ENCODE data around the gene CYSTM1. TPM values are rescaled to one million over a fixed set of nuclear protein-coding genes. Genes with fewer than 3 reads are reported as not detected.

Gene CYSTM1
- 10 to 100 TPM in 1 of 3 donors, 1 to 10 TPM in 2; 3.9 to 11.0 (median 7.1) TPM for polyA plus RNA-seq

DNA sequence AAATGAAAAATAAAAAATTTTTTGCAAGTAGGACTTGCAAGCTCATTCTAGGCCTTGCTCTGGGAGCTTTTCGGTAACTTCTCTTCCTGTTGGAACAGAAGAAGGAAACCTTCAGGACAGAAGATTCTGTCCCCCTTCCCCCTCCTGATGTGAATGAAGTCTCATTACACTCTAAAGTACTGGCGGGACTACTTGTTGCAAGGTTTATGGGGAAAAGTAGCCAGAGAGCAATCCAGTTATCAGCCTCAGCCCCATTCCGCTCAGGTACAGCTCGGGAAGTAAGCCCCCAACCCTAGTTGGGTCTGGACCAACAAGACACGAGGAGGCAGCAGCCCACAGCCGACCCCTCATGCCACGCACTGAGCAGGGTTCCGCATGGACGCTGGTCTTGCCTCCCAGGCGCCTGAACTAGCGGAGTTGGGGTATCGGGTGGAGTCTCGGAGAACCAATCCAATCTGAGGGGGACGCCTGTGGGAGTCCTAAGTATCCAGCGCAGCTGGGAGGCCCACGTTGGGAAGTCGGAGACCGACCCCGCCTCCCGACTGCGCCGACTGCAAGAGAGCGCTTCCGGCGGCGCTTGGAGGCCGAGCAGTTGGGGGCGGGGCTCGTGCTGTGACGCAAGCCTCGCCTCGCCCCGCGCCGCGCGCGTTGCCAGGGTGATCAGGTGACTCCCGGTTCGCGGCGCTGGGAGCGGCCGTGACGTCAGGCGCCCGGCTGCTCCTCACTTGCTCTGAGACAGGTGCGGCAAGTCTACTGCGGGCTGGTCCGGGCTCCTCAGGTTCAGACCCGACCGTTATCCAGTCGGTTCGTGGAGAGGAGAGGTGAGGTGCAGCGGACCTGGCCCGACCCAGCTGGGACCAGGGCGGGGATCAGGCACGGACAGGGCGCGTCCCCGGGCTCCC lies at the start of gene CYSTM1:
TSS of gene CYSTM1 (plus strand) at position 724 of the 902 bp plus-strand sequence. CDS start 19,278 bp downstream, outside the sequence.
- Mint-ChIP-seq H3K4me1 (peaks cover 12 to 19% of the 10 kb centered on the region in 2 donors), H3K27ac (peak within 1 kb of the TSS; percentile 86 to 96 (median 96)), H3K9me3 (no peaks in the 10 kb centered on the region), H3K36me3 (peaks cover 0 to 4% (median 0%) of the 10 kb centered on the region in 3 donors), H3K27me3 (ENCODE audit: low read depth in 3 of 3) (peaks cover 15 to 17% (median 17%) of the 10 kb centered on the region in 3 donors), H3K4me3 (peak within 1 kb of the TSS; percentile 91 to 93 (median 92))
- peak; percentile 94 to 95 (median 94) for DNase-seq

- H3K9me3 Mint-ChIP-seq = no peaks in the 10 kb centered on the region
- no peak within 1 kb of the TSS for H3K4me3 Mint-ChIP-seq
- no peaks in the 10 kb centered on the region for H3K36me3 Mint-ChIP-seq
- H3K27me3 Mint-ChIP-seq (ENCODE audit: low read depth in 3 of 3) = peaks cover 0 to 6% (median 0%) of the 10 kb centered on the region in 3 donors
- H3K27ac Mint-ChIP-seq = no peak within 1 kb of the TSS
- H3K4me1 Mint-ChIP-seq = peaks cover 13 to 16% of the 10 kb centered on the region in 2 donors
- DNase-seq = no peak
These were observed 49.4 kb upstream of the CYSTM1 start, which contains the start of gene IGIP for GRCh38 chr5:140125637-140126036. Gene IGIP (plus strand): TSS chr5:140125937. CDS start chr5:140128477, 2,540 bp downstream.

- Mint-ChIP-seq H3K9me3 (no peaks in the 10 kb centered on the region), H3K27me3 (ENCODE audit: low read depth in 3 of 3) (peaks cover 0 to 6% (median 0%) of the 10 kb centered on the region in 3 donors), H3K4me3 (no peak overlapping the region), H3K36me3 (no peaks in the 10 kb centered on the region), H3K4me1 (peaks cover 19 to 21% of the 10 kb centered on the region in 2 donors), H3K27ac (no peak overlapping the region)
- no peak for DNase-seq
These were observed 48.5 kb upstream of the CYSTM1 start for GRCh38 chr5:140126315-140127012.

DNA sequence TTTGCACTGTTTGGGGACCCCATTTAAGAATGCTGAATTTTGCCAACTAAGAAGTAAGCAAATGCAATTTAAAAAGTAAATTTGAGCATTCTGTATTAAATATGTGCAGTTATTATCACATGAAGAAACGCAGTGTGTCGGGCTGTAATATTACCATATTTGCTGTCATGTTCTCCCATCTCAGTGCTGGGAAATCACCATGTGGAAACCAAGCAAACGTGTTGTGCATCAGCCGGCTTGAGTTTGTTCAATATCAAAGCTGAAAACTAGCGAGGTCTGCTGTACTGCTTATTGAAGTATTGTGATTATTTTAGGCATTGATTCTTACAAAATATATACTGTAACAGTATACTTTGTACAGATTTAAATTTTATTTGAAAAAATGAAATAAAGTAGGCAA lies 46.6 kb upstream of the CYSTM1 start:
- no peak overlapping the region for H3K4me3 Mint-ChIP-seq
- H3K27ac Mint-ChIP-seq = no peak overlapping the region
- H3K27me3 Mint-ChIP-seq (ENCODE audit: low read depth in 3 of 3) = peaks cover 0 to 6% (median 0%) of the 10 kb centered on the region in 3 donors
- peaks cover 33 to 34% of the 10 kb centered on the region in 2 donors for H3K4me1 Mint-ChIP-seq
- no peak for DNase-seq
- H3K36me3 Mint-ChIP-seq = no peaks in the 10 kb centered on the region
- no peaks in the 10 kb centered on the region for H3K9me3 Mint-ChIP-seq

DNA sequence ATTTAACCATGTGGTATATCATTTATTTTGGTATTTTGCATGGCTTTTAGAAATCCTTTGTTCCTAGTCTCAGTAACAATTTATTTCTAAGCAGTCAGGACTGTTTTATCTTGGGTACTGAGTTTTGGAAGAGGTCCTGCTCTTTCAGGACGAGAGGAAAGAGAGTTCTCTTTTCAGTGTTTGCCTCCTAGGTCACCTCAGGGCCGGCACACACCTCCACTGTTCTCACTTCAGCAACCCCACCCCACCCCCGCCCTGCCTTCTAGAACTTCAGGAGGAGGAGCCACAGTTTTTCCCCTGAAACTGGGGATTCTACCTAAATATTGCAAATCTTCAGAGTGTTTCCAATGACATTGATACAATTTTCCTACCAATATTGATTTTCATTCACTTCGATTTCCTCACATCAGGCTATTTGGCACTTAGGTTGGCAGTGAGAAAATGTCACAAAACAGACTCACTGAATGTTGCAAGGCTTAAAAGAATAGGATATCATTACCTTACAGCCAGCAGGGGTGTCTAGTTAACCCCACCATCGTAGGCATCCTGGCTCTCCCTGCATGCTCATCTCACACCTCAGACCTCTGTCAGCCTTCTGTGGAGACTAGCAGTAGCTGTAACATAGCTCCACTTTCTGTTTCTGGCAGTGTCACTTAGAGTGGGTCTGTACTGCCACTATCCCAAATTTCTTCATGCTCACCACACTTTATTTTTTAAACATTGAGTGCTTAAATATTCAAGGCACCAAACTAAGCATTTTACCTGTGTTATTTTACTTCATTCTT lies 43.8 kb upstream of the CYSTM1 start:
- Mint-ChIP-seq H3K27ac (peak overlapping the region in 3 of 6 donors; percentile 5 to 41 (median 41)), H3K9me3 (no peaks in the 10 kb centered on the region), H3K27me3 (ENCODE audit: low read depth in 3 of 3) (peaks cover 0 to 3% (median 0%) of the 10 kb centered on the region in 3 donors), H3K4me3 (no peak overlapping the region), H3K36me3 (no peaks in the 10 kb centered on the region), H3K4me1 (peaks cover 44 to 49% of the 10 kb centered on the region in 2 donors)
- no peak for DNase-seq

GRCh38 chr5:140131967-140132409 lies 43.0 kb upstream of the CYSTM1 start:
- Mint-ChIP-seq H3K27ac (peak overlapping the region in 4 of 6 donors; percentile 2 to 39 (median 28)), H3K27me3 (ENCODE audit: low read depth in 3 of 3) (peaks cover 0 to 2% (median 0%) of the 10 kb centered on the region in 3 donors), H3K4me3 (peak overlapping the region in 1 of 5 donors; percentile 2), H3K9me3 (no peaks in the 10 kb centered on the region), H3K36me3 (no peaks in the 10 kb centered on the region), H3K4me1 (peaks cover 49 to 51% of the 10 kb centered on the region in 2 donors)
- no peak for DNase-seq

GRCh38 chr5:140133514-140134167 lies 41.3 kb upstream of the CYSTM1 start:
- H3K27ac Mint-ChIP-seq = peak overlapping the region; percentile 14 to 80 (median 55)
- no peak for DNase-seq

DNA sequence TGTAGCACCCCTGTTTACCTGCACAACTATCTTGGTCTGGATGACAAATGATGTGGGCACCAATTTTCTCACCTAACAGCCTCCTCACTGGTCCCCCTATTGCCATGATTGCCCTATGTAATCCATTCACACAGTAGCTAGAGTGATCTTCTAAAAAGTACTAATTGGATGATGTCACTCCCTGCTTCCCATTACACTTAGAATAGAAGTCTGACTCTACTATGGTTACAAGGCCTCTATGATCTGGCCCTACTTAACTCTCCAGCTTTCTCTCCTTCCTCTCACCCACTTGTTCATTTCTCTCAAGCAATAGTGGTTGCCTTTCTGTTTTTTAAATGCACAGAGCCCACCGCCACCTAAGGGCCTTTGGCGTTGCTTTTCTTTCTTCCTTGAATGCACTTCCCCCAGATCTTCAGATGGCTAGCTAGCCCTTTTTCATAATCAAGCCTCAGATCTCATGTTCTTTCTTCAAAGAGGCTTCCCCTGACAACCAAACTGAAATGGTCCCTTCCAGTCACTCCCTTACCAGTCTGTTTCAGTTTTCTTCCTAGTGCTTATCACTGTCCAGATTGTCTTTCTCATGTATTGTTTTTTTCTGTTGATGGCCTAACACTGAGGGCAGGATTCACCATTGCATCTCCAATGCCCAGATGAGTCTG lies 40.6 kb upstream of the CYSTM1 start:
- no peaks in the 10 kb centered on the region for H3K36me3 Mint-ChIP-seq
- no peak for DNase-seq
- H3K4me1 Mint-ChIP-seq = peaks cover 49 to 51% of the 10 kb centered on the region in 2 donors
- peaks cover 0 to 1% (median 0%) of the 10 kb centered on the region in 3 donors for H3K27me3 Mint-ChIP-seq (ENCODE audit: low read depth in 3 of 3)
- H3K27ac Mint-ChIP-seq = peak overlapping the region in 3 of 6 donors; percentile 1 to 53 (median 3)
- no peaks in the 10 kb centered on the region for H3K9me3 Mint-ChIP-seq
- peak overlapping the region in 2 of 5 donors; percentile 24 to 25 for H3K4me3 Mint-ChIP-seq

More at GRCh38 chr5:140133514-140134167, 41.3 kb upstream of the CYSTM1 start:
- Mint-ChIP-seq H3K27me3 (ENCODE audit: low read depth in 3 of 3) (peaks cover 0 to 1% (median 0%) of the 10 kb centered on the region in 3 donors), H3K4me3 (peak overlapping the region; percentile 16 to 67 (median 56)), H3K36me3 (no peaks in the 10 kb centered on the region), H3K9me3 (no peaks in the 10 kb centered on the region), H3K4me1 (peaks cover 49 to 51% of the 10 kb centered on the region in 2 donors)

DNA sequence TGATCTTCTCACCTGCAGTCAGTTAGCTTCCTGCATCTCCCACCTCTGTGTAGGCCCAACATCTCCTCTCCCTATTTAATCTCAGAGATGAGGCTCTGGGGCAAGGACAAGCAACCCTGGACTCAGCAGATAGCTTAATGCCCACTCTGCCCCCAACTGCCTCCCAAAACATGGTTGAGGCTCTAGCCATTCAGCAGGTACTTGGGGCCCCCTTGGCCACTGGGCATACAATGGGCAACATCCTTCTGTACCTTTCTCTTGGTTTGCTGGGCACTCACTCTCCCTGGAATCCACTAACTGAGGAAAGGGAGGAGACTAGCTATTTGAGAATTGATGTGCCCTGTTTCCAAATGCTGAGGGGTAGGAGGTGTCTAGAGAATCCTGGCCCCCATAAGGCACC lies 39.9 kb upstream of the CYSTM1 start:
- H3K27me3 Mint-ChIP-seq (ENCODE audit: low read depth in 3 of 3) = peaks cover 0 to 1% (median 0%) of the 10 kb centered on the region in 3 donors
- no peak for DNase-seq
- H3K9me3 Mint-ChIP-seq = no peaks in the 10 kb centered on the region
- H3K4me1 Mint-ChIP-seq = peaks cover 49 to 51% of the 10 kb centered on the region in 2 donors
- H3K4me3 Mint-ChIP-seq = no peak overlapping the region
- H3K27ac Mint-ChIP-seq = no peak overlapping the region
- H3K36me3 Mint-ChIP-seq = no peaks in the 10 kb centered on the region

GRCh38 chr5:140136624-140137023 lies 38.4 kb upstream of the CYSTM1 start:
- H3K4me1 Mint-ChIP-seq = peaks cover 42 to 44% of the 10 kb centered on the region in 2 donors
- no peak for DNase-seq
- H3K36me3 Mint-ChIP-seq = no peaks in the 10 kb centered on the region

DNA sequence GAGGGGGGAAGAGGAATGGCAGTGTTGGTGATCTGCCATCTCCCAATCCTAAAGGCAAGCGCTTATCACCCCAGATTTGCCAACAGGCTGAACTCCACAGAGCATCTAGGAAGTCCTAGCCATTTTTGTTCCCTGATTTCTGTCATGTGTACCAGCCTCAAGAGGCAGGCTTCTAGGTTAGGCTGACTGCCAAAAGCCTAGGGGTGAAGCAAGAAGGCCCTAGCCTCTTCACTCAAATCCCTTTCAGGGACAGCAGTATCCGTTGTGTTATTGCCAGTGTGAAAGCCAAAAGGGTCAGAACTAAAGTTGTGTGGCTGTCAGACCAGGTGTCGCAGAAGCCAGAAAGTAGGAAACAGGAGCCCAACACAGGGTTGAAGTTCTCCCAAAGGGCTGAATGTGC lies 34.6 kb upstream of the CYSTM1 start:
- Mint-ChIP-seq H3K9me3 (no peaks in the 10 kb centered on the region), H3K36me3 (peaks cover 0 to 4% (median 0%) of the 10 kb centered on the region in 3 donors), H3K27ac (peak overlapping the region in 1 of 6 donors; percentile 14), H3K4me3 (no peak overlapping the region), H3K27me3 (ENCODE audit: low read depth in 3 of 3) (peaks cover 0 to 5% (median 4%) of the 10 kb centered on the region in 3 donors), H3K4me1 (peaks cover 18 to 23% of the 10 kb centered on the region in 2 donors)
- DNase-seq = no peak

More at GRCh38 chr5:140136624-140137023, 38.4 kb upstream of the CYSTM1 start:
- Mint-ChIP-seq H3K9me3 (no peaks in the 10 kb centered on the region), H3K27ac (peak overlapping the region in 1 of 6 donors; percentile 7), H3K27me3 (ENCODE audit: low read depth in 3 of 3) (peaks cover 0 to 1% (median 0%) of the 10 kb centered on the region in 3 donors), H3K4me3 (no peak overlapping the region)

DNA sequence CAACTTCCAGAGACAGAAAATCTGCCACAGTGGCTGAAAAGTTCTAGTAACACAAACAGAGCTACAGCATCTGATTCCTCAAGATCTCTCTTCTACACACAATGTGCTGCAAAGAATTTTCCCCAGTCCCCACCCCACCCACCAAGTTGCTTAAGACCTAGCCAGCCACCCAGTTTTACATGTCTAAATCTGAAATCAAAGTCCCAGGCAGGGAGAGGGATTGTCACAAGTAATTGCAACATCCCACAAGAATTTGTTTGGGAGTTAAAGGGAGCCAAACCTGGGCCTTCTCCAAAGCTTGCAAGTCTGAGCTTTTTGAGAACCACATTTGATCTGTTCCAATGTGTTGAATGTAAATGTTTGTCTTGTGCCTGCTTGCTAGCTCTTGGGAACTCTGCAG lies 33.7 kb upstream of the CYSTM1 start:
- peaks cover 0 to 4% (median 0%) of the 10 kb centered on the region in 3 donors for H3K36me3 Mint-ChIP-seq
- peaks cover 0 to 6% (median 4%) of the 10 kb centered on the region in 3 donors for H3K27me3 Mint-ChIP-seq (ENCODE audit: low read depth in 3 of 3)
- no peak for DNase-seq
- H3K4me3 Mint-ChIP-seq = no peak overlapping the region
- peaks cover 15 to 20% of the 10 kb centered on the region in 2 donors for H3K4me1 Mint-ChIP-seq
- no peaks in the 10 kb centered on the region for H3K9me3 Mint-ChIP-seq
- no peak overlapping the region for H3K27ac Mint-ChIP-seq
